GM19035 (cell line): Measurements from ENCODE around the gene PLEKHA7.
"Not testable (repeated sequence)": the region's sequence is repeated elsewhere in the genome, so short reads cannot be mapped to it uniquely, and the experiment has no call there.

Source experiments
- ATAC-seq: cut with Tn5 transposase; IDR thresholded peaks from one replicate; pipeline ENCODE4 v1.9.1; 2021; ENCODE audit not compliant: unreplicated experiment

The PLEKHA7 gene

DNA sequence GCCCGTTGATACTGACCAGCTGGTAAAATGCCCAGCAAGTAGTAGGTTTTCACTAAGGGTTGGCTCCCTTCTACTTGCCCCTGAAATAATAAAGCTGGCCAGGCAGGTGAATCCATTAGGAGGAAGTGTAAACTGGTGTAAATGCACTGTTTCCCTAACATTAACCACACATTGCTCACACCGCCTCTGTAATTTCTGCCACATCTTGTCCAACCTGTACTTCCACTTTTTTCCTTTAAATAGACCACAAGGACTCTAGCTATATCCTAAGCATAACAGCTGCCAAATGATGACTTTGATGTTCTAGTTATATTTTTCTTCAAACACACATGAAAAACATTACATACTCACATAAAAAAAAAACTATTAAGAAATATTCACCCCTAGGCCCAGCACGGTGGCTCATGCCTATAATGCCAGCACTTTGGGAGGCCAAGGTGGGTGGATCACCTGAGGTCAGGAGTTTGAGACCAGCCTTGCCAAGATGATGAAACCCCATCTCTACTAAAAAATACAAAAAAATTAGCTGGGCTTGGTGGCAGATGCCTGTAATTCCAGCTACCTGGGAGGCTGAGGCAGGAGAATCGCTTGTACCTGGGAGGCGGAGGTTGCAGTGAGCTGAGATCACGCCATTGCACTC lies 95.6 kb downstream of the PLEKHA7 start:
- not testable (repeated sequence) for ATAC-seq

DNA sequence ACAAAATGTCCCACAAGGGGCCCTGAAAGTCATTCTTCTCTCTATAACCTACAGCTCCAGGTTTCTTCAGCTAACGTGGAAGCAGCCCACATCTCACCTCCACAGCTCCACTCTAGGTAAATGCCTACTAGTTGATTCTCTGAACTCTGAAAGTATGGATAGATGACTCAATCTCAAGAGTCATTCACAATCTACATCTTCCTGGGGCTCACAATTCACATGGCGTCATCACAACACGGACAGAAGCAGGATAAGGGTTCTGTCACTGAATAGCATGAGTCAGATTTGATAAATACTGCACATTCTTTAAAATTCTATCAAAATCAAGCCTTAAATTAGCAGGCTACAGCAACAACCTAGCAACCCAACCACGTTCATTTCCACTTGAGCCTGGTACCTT lies 96.3 kb downstream of the PLEKHA7 start:
- no peak for ATAC-seq

DNA sequence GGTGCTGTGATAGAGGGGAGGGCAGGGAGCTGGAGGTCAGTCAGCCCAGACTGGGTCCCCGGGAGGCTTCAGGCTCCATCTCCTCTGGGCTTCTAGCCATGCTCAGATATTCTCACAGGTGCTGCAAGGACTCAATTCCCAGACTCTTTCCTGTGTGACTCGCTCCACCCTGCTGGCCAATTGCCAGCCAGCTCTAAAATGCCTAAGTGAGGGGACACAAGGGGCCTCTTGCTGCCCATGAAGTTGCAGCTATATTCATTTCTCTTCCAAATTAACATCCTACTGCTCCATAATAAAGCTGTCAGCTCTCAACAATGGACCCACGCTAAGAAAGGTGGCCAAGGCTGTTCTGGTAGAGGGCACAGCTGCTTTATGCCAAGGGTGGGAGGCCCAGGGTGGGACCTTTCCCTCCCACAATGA lies 101.5 kb downstream of the PLEKHA7 start:
- no peak for ATAC-seq

- ATAC-seq = no peak
Measured at GRCh38 chr11:16911658-16912057, 102.6 kb downstream of the PLEKHA7 start.

- no peak for ATAC-seq
Measured at GRCh38 chr11:16911186-16911585, 103.0 kb downstream of the PLEKHA7 start.

DNA sequence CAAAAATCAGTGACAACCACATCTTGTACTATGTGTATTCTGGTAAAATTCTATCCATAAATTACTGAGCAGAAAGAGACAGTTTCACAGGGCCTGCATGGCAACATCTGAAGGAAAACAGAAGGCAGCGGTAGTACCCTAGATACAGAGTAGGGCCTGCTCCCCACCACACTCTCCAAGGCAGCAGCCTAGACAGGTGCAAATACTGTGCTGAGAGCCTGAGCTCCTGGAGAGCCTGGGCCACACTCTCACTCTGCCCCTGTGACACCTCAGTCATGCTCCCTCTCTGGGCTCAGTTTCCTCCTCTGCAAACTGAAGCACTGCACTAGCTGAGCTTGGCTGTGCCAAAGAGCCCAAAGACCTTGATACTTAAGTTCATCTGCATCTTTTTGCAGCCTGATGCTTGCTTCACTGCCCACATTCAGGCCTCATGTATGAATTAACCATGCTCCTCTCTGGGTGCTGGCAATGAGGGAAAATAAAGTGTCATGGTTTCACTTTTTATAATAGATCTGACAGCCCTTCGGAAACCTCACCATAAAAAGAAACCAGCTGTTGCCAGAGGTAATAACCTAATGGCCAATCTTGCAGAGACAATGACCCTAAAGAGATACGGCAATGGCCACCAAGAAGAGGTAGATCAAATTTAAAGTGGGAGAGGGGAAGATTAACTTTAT lies 104.7 kb downstream of the PLEKHA7 start:
- peak; percentile 64 for ATAC-seq

DNA sequence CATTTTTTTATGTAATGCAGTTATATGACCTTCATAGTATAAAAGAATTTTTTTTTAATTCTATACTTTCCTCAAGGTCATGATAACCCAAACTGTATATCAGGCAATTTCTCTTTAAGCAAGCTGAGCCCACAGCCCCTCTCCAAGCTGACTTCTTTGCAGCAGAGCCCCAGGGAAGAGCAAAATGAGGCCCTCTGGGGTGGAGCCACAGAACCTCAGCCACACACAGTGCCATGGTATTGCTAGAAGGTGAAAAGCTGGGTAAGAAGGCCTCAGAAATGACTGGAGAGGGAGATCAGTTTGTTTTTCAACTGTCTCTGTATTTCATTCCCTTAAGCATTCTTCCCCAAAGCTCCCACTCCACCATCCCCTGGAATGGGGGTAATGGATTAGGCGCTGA lies 108.8 kb downstream of the PLEKHA7 start:
- ATAC-seq = no peak

- not testable (repeated sequence) for ATAC-seq
Measured at GRCh38 chr11:16904761-16905160, 109.5 kb downstream of the PLEKHA7 start.

DNA sequence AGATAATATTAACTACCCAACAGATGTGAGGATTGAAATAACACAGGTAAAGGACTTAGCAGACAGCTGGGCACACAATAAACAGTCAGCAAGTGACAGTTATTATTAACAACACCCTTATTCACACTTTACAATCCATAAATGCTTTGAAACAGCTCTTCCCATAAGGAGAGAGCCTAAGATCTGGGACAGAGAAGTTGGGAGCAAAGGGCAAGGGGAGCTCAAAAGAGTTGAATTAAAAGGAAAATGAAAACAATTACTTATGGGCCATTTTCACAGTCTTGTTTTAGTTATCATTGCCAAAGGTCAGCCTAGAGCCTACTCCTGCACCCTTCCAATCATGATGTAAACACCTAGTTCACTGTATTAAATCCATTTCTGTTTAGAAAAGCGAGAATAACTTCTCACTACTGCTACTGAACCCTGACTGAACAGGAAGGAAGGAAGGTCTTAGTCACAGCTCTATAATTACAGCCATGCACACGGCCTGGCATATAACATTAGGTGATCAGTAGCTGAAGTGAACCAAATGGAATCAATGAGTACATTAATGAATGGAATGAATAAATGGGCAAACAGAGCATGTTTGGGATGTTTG lies 111.3 kb downstream of the PLEKHA7 start:
- ATAC-seq = peak; percentile 66

DNA sequence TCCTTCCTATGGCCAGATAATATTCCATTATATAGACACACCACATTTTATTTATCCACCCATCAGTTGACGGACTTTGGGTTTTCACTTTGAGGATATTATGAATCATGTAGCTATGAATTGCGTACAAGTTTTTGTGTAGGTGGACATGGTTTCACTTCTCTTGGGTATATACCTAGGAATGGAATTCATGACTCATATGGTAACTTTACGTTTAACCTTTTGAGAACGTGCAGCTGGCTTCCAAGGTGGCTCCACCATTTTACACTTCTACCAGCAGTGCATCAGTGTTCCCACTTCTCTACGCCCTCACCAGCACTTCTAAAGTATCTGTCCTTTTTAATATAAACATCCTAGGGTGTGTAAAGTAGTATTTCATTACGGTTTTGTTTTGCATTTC lies 112.0 kb downstream of the PLEKHA7 start:
- peak; percentile 81 for ATAC-seq

GRCh38 chr11:16900491-16900890 lies 113.7 kb downstream of the PLEKHA7 start:
- ATAC-seq = no peak

DNA sequence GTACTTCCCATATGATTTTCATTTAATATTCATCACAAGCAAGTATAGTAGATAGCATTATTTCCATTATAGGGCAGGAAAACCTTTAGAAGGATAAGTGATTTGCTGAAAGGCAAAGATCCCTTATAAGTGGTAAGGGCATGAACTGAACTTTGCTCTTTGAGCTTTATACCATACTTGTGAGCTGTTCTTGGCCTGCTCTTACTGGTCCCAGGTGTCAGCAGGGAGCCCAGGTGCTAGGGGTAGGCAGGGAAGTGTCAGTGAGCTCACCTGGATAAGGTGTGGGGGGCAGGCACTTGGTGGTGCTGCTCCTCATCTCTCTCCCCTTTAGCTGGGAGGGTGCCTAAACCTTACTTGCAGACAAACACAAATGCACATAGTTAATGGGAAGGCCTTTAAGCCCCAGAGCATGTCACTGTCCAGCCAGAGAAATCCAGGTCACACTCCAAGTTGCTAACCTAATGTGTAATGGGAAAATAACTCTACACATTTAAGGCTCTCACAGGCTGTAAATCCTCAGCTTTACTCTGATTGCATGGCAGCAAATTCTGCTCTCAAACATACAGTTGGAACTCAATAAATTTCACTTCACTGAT lies 114.4 kb downstream of the PLEKHA7 start:
- no peak for ATAC-seq

DNA sequence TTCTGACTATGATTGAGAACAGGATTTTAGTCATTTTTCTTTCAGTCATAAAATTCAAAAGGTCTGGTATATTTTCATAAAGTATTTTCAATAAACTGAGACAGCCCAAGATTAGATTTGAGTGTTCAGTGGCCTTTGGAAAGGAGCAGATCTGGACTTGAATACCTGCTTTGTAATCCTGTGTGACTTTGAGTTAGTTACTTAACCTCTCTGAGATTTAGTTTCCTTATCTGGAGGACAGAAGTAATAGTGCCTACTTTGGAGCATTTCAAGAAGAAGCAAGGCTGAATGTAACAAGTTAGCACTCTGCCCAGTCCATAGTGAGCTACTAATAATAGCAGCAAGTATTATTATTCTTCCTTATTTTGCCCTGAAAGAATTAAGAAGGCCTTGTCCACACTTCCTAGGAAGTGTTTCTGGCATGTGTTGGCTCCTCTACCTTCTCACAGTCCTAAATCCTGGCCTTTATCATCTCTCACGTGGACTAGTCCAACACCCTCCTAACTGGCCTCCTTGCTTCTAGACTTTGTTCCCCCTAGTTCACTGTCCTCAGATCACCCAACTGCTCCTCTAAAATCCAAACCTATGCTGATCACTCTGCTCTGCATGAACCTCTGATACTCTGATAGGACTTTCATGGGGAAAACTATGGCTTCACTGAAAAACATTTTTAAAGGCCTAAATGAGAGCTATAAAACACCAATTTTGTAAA lies 115.8 kb downstream of the PLEKHA7 start:
- ATAC-seq = no peak

DNA sequence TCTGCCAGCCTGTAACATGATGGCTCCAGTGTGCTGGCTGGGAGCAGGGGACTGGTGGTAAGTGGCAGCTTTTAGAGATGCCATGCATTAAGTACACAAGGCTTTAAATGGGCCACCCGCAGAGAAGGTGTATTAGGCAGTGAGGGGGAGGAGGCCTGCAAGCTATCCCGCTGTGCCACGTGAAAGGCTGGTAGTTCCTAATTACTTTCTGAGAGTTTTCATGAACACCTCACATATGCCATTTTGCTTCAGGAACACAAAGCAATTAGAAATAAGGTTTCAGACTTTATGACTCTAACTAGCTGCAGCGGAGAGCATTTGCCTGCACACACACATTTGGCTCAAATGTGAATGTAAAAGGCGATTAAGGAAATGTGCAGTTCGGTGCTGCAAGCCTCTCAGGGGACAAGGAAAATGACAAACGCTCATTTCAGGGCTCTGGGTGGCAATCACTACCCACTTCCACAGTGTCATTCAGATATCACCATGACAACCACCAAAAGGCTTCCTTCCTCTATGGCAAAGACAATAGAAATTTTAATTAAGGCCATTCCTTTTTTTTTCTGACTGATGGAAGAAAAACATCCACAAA lies 116.6 kb downstream of the PLEKHA7 start:
- ATAC-seq = no peak

GRCh38 chr11:16896729-16897469 lies 117.3 kb downstream of the PLEKHA7 start:
- no peak for ATAC-seq

- no peak for ATAC-seq
Measured at GRCh38 chr11:16895306-16895705, 118.9 kb downstream of the PLEKHA7 start.

GRCh38 chr11:16893456-16894066 lies 120.7 kb downstream of the PLEKHA7 start:
- ATAC-seq = no peak

DNA sequence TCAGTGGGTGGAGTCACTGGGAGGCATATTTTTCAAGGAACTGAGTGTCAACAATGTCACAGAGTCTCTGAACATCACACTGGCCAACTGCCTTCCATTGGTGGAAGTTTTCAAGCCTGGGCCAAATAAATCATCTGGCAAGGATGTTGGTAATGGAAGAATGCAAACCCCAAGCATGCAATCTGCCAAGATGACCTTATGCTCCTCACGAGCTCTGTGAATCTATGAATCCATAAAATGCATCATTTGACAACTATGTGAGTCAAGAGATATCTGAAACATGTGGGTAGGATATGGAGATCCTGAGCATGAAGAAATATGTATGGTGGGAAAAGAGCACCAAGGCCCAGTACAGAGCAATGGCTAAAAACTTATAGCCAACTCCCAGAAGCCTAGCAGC lies 122.2 kb downstream of the PLEKHA7 start:
- ATAC-seq = no peak

DNA sequence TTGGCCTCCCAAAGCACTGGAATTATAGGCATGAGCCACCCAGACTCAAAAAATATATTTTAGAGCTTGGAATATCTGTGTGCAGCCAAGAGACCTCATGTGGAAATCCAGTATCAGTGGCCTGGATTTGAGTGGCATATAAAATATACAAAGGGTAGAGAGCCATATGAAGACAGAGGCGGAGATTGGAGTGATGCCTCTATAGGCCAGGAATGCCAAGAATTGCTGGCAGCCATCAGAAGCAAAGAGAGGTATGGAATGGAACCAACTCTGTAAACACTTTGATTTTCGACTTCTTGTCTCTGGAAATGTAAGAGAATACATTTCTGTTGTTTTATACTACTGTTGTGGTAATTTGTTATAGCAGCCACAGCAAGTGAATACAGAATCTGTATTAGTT lies 123.0 kb downstream of the PLEKHA7 start:
- no peak for ATAC-seq

GRCh38 chr11:16890442-16890841 lies 123.8 kb downstream of the PLEKHA7 start:
- no peak for ATAC-seq
